ENCODE data around the gene RAB26. TPM values are rescaled to one million over a fixed set of nuclear protein-coding genes. Genes with fewer than 3 reads are reported as not detected.

RAB26 gene
- total RNA-seq, 1 donor, result 0.27 TPM

DNA sequence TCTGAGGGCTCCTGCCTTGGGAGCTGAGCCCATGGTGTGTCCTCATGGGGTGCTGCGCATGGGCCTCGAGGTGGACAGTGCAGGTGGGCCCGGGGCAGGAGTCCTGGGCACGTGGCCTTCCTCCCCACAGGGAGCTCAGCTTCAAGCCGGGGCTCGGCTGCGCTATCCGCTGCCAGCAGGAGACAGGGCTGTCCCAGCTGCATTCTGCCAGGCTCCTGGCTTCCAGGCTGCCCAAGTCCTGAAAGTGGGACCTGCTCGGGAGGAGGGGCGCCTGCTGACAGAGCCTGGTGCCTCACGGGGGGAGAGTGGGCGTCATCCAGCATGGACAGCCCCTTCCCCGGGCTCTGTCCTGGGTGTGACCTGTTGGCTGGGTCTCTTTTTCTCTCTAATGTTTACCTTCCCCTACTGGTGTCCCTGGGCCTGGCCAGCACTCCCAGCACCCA, 14.3 kb downstream of the RAB26 start:
- no peak for TF ChIP-seq CTCF (IDR thresholded peaks at IDR 0.05; ENCODE audit: insufficient read depth, low read length)
- DNase-seq (ENCODE audit: low read depth), result no peak
- H3K4me3 ChIP-seq (ENCODE audit: low read depth, low read length), result no peak overlapping the region

GRCh38 chr16:2163211-2163881, 14.9 kb downstream of the RAB26 start:
- no peak for TF ChIP-seq CTCF (IDR thresholded peaks at IDR 0.05; ENCODE audit: insufficient read depth, low read length)
- no peak overlapping the region for H3K4me3 ChIP-seq (ENCODE audit: low read depth, low read length)
- DNase-seq (ENCODE audit: low read depth), result no peak

DNA sequence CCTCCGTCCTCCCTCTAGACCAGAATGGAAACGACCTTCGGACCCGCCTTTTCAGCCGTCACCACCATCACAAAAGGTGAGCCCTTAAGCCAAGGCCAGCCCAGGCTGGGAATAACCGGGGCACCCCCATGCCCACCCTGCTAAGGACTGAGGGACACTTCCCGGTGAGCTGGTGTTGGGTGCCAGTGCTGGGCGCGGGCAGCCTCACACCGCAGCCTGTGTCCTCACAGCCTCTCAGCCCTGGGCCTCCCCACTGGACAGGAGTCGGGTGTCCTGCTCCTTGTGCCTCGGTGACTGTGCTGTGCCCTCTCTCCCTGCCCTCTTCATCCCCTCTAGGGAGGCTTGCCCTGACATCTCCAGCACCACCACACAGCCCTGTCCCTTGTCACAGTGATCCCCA, 17.4 kb downstream of the RAB26 start:
- no peak overlapping the region for H3K4me3 ChIP-seq (ENCODE audit: low read depth, low read length)
- DNase-seq (ENCODE audit: low read depth), result no peak
- TF ChIP-seq CTCF (IDR thresholded peaks at IDR 0.05; ENCODE audit: insufficient read depth, low read length), result no peak

DNA sequence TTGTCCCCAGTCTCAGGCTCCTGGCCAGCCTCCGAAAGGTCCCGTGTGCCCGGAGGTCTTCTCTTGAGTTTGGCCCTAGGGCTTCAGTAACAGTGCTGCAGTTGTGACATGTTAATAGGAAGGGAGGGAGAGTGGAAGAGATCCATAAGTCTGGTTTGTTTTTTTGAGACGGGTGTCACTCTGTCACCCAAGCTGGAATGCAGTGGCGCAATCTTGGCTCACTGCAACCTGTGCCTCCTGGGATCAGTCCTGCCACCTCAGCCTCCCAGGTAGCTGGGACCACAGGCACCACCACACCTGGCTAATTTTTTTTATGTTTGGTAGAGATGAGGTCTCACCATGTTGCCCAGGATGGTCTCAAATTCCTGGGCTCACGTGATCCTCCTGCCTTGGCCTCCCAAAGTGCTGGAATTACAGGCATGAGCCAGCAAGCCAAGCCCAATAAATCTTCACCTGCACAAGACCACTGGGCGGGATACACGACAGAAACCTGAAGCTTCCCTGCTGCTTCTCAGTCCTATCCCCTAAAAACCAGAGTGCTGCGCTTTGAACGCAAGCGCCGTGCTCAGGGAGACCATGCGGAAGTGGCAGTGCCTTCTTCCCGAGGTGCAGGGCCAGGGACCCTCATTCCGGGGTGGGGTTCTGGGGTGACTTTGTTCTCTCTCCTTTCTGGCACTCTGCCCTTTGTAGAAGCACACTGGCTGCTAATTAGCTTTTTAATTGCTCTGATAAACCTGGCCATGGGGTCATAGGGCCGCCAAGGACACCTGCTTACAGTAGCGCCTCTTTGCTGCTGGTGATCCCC, 18.0 kb downstream of the RAB26 start:
- no peak for DNase-seq (ENCODE audit: low read depth)
- no peak for TF ChIP-seq CTCF (IDR thresholded peaks at IDR 0.05; ENCODE audit: insufficient read depth, low read length)
- H3K4me3 ChIP-seq (ENCODE audit: low read depth, low read length), result no peak overlapping the region

DNA sequence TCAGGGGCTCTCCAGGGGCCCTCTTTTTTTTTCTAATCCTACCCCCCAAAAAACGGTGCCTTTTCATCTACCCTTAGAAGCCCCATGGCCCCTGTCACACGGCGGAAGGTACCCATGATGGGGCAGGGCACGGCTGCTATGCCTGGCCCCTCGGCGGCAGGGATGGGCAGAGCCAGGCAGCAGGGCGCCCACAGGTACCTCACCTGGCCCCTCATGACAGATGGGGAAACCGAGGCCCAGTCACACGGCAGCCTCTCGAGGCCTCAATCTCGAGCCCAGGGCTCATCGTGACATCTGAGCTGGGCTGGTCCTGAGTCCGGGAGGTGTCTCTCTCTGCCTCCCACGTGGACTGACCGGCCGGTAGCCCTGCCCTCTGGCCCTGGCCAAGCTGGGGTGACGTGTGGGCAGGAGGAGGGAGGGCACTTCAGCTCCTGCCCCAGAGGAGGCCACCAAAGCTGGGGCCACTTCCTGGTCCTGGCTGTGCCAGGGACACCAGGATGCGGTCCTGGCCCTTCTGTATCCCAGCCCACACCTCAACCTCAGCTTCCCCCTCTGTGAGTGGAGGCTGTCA, 18.7 kb downstream of the RAB26 start:
- DNase-seq (ENCODE audit: low read depth), result no peak
- H3K4me3 ChIP-seq (ENCODE audit: low read depth, low read length), result no peak overlapping the region
- TF ChIP-seq CTCF (IDR thresholded peaks at IDR 0.05; ENCODE audit: insufficient read depth, low read length), result no peak

DNA sequence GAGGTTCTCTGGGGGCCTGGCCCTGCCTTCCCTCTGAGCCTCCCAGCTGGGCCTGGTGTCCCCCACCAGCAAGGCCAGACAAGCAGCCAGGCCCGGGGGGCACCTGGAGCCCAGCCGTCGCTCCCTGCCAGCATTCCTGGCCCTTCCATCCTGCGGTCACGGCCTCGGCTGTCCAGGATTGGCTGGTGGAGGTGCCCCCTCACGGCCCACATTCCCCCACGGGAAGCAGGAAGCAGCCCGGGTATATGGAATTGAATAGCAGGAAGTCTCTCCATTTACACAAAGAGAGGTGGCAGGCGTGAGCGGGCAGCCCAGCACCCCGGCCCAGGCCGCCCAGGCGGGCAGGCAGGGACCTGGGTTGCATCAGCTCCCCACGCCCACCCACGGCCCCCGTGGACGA, 21.7 kb downstream of the RAB26 start:
- no peak for TF ChIP-seq CTCF (IDR thresholded peaks at IDR 0.05; ENCODE audit: insufficient read depth, low read length)
- DNase-seq (ENCODE audit: low read depth), result no peak

More for the DNA sequence above, 21.7 kb downstream of the RAB26 start:
- no peak overlapping the region for H3K4me3 ChIP-seq (ENCODE audit: low read depth, low read length)
